Measurements from ENCODE around the gene ZCCHC7. TPM values are rescaled to one million over a fixed set of nuclear protein-coding genes. Genes with fewer than 3 reads are reported as not detected.

ZCCHC7 gene
- total RNA-seq, 1 donor from 2014 or later = 12.0 TPM

DNA sequence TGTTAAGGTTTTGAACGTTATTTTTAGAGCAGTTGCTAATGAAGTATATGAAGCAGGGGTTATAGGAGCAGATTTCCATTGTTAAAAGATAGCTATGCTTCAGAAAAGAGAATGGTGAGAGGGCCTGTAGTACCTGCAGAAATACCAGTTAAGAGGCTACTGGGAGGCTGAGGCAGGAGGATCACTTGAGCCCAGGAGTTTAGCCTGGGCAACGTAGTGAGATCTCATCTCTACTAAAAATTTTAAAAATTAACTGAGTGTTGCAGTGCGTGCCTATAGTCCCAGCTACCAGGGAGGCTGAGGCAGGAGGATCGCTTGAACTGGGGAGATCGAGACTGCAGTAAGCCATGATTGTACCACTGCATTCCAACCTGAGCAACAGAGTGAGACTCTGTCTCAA lies 148.8 kb downstream of the ZCCHC7 start:
- no peak for TF ChIP-seq CTCF (IDR thresholded peaks at IDR 0.05; ENCODE audit: unreplicated experiment)
- Mint-ChIP-seq H3K27me3 (ENCODE audit: unreplicated experiment) (no peaks in the 10 kb centered on the region), H3K9me3 (ENCODE audit: unreplicated experiment) (no peaks in the 10 kb centered on the region), H3K4me1 (ENCODE audit: unreplicated experiment) (no peaks in the 10 kb centered on the region), H3K36me3 (ENCODE audit: low read depth, unreplicated experiment) (no peaks in the 10 kb centered on the region), H3K27ac (ENCODE audit: unreplicated experiment) (no peak overlapping the region), H3K4me3 (ENCODE audit: unreplicated experiment) (no peak overlapping the region)
- no peak for DNase-seq (ENCODE audit: low spot score)

DNA sequence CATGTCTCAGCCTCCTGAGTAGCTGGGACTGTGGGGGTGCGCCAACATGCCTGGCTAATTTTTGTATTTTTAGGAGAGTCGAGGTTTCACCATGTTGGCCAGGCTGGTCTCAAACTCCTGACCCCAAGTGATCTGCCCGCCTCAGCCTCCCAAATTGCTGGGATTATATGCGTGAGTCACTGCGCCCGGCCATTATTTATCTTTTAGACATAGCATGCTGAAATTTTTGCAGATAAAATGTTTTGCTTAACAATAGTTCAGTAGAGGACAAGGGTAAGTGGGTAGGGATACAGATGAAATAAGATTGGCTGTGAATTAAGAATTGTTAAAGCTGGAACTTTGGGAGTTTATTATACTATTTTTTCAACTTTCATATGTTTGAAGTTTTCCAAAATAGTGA lies 151.3 kb downstream of the ZCCHC7 start:
- H3K4me3 Mint-ChIP-seq (ENCODE audit: unreplicated experiment) = no peak overlapping the region
- no peak for DNase-seq (ENCODE audit: low spot score)
- H3K27me3 Mint-ChIP-seq (ENCODE audit: unreplicated experiment) = no peaks in the 10 kb centered on the region
- no peak overlapping the region for H3K27ac Mint-ChIP-seq (ENCODE audit: unreplicated experiment)
- H3K36me3 Mint-ChIP-seq (ENCODE audit: low read depth, unreplicated experiment) = no peaks in the 10 kb centered on the region
- H3K9me3 Mint-ChIP-seq (ENCODE audit: unreplicated experiment) = no peaks in the 10 kb centered on the region
- H3K4me1 Mint-ChIP-seq (ENCODE audit: unreplicated experiment) = no peaks in the 10 kb centered on the region
- TF ChIP-seq CTCF (IDR thresholded peaks at IDR 0.05; ENCODE audit: unreplicated experiment) = no peak

- no peak for DNase-seq (ENCODE audit: low spot score)
- H3K9me3 Mint-ChIP-seq (ENCODE audit: unreplicated experiment) = no peaks in the 10 kb centered on the region
- no peak for TF ChIP-seq CTCF (IDR thresholded peaks at IDR 0.05; ENCODE audit: unreplicated experiment)
- no peaks in the 10 kb centered on the region for H3K27me3 Mint-ChIP-seq (ENCODE audit: unreplicated experiment)
- H3K27ac Mint-ChIP-seq (ENCODE audit: unreplicated experiment) = no peak overlapping the region
- H3K36me3 Mint-ChIP-seq (ENCODE audit: low read depth, unreplicated experiment) = no peaks in the 10 kb centered on the region
- H3K4me3 Mint-ChIP-seq (ENCODE audit: unreplicated experiment) = no peak overlapping the region
- H3K4me1 Mint-ChIP-seq (ENCODE audit: unreplicated experiment) = no peaks in the 10 kb centered on the region
Observed at GRCh38 chr9:37273595-37273994, 153.2 kb downstream of the ZCCHC7 start.

- Mint-ChIP-seq H3K4me3 (ENCODE audit: unreplicated experiment) (no peak overlapping the region), H3K9me3 (ENCODE audit: unreplicated experiment) (no peaks in the 10 kb centered on the region), H3K27ac (ENCODE audit: unreplicated experiment) (no peak overlapping the region), H3K27me3 (ENCODE audit: unreplicated experiment) (no peaks in the 10 kb centered on the region), H3K36me3 (ENCODE audit: low read depth, unreplicated experiment) (no peaks in the 10 kb centered on the region), H3K4me1 (ENCODE audit: unreplicated experiment) (peaks cover 4% of the 10 kb centered on the region)
- no peak for TF ChIP-seq CTCF (IDR thresholded peaks at IDR 0.05; ENCODE audit: unreplicated experiment)
- no peak for DNase-seq (ENCODE audit: low spot score)
Observed at GRCh38 chr9:37281541-37281940, 161.2 kb downstream of the ZCCHC7 start.

DNA sequence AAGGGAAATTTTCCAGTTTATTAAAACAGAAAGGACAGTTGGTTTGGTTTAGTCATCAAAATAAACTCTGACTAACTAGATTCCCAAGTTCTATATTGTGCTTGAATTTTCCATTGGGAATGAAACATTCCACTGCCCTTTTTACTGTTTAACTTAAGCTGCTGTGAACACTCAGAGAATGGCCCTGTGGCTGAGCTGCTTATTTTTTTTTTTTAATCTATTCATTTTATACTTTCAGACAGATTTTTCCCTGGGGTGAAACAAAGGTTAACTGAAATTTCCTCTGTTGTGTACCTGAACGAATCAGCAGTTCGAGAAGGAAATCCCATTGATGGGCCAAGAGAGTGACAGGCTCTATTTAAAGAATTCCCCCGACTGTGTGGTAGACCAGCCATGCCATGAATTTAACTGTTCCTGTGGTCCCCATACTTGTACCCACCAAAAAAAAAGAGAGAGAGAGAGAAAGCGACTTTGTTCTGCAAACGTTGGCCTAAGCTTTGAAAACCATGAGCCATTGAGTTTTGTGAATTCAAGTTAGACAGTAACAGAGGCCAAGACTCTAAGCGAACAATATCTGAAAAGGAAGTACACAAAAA lies 163.5 kb downstream of the ZCCHC7 start:
- H3K27ac Mint-ChIP-seq (ENCODE audit: unreplicated experiment) = peak overlapping the region; percentile 25
- no peaks in the 10 kb centered on the region for H3K27me3 Mint-ChIP-seq (ENCODE audit: unreplicated experiment)
- TF ChIP-seq CTCF (IDR thresholded peaks at IDR 0.05; ENCODE audit: unreplicated experiment) = no peak
- no peaks in the 10 kb centered on the region for H3K9me3 Mint-ChIP-seq (ENCODE audit: unreplicated experiment)
- no peak overlapping the region for H3K4me3 Mint-ChIP-seq (ENCODE audit: unreplicated experiment)
- H3K36me3 Mint-ChIP-seq (ENCODE audit: low read depth, unreplicated experiment) = no peaks in the 10 kb centered on the region
- DNase-seq (ENCODE audit: low spot score) = no peak
- peaks cover 4% of the 10 kb centered on the region for H3K4me1 Mint-ChIP-seq (ENCODE audit: unreplicated experiment)
